IPS DF 6.9 (cell line): ENCODE results near the gene SLC35B1.

Source experiments
- DNase-seq: peaks from one replicate; pipeline ENCODE4 v3.0.0-alpha.2; 2013; ENCODE audit warnings: low read depth, low spot score
- H3K27ac ChIP-seq: one replicate; pipeline ENCODE4 v1.5.1; 2013; ENCODE audit warnings: low read length, control low read depth
- H3K27me3 ChIP-seq: 2 replicates; pipeline ENCODE4 v1.6.1; 2013; ENCODE audit warnings: mild to moderate bottlenecking, low read length; ENCODE audit not compliant: control insufficient read depth, insufficient read depth
- H3K36me3 ChIP-seq: 2 replicates; pipeline ENCODE4 v1.6.1; 2013; ENCODE audit warnings: low read length; ENCODE audit not compliant: control insufficient read depth, insufficient read depth
- H3K4me1 ChIP-seq: 2 replicates; pipeline ENCODE4 v1.6.1; 2013; ENCODE audit warnings: low read length; ENCODE audit not compliant: control insufficient read depth, insufficient read depth
- H3K4me3 ChIP-seq: 2 replicates; pipeline ENCODE4 v1.5.1; 2013; ENCODE audit warnings: mild to moderate bottlenecking, low read length
- H3K9me3 ChIP-seq: 2 replicates; pipeline ENCODE4 v1.6.1; 2013; ENCODE audit warnings: low read length, inconsistent platforms; ENCODE audit not compliant: control insufficient read depth, insufficient read depth
- WGBS: extraction: QIAGEN DNeasy Blood & Tissue Kit; methylation state at CpG from one replicate; pipeline ENCODE4 v1.1.7; 2013; ENCODE audit warnings: mixed read lengths, missing lambda C conversion rate; ENCODE audit not compliant: insufficient read length, insufficient coverage; 5-methylcytosine and 5-hydroxymethylcytosine counted together

Gene SLC35B1

GRCh38 chr17:49717371-49717861, 9.7 kb upstream of the SLC35B1 start:
- Histone ChIP-seq H3K36me3 (peaks cover 25% of the 10 kb centered on the region), H3K9me3 (no peaks in the 10 kb centered on the region), H3K4me1 (no peaks in the 10 kb centered on the region), H3K4me3 (no peak overlapping the region), H3K27ac (no peak overlapping the region), H3K27me3 (no peaks in the 10 kb centered on the region; the same call in 1 of the 2 replicates)
- no CpG with 5 or more reads among the region's 10 CpGs for WGBS
- DNase-seq: no peak

DNA sequence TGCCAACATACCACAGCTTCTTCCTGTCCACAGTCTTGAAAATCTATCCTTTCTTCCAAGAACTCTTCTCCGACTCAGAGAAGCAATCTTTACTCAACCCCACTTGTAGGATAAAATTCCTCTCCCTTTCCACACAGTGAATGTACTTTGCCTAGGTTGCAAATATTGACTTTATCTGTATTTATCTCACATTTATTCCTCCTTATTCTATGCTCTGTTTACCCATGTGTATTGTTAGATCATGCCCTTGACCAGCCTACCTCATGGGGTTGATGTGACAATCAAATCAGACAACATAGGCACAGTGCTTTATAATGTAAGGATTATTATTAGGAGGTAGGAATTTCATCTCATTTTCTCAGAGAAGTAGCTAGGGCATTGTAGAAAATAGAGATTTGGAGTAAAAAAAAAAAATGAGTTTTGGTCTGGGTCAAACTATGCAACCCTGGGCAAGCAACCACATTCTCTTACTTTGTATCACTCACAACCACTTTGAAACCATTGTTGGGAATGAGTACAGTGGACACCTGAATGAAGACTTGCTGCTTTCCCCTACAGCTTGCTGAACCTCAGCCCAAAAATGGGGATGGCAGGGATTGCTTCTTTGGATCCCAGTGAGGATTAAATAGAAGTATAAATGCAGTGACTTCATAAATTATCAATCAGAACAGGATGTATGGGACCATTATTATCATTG, 9.1 kb upstream of the SLC35B1 start:
- no peak for DNase-seq
- Histone ChIP-seq H3K4me3 (no peak overlapping the region), H3K27me3 (no peaks in the 10 kb centered on the region; the same call in 1 of the 2 replicates), H3K27ac (no peak overlapping the region), H3K9me3 (no peaks in the 10 kb centered on the region), H3K36me3 (peaks cover 25% of the 10 kb centered on the region), H3K4me1 (no peaks in the 10 kb centered on the region)
- WGBS: no CpG with 5 or more reads among the region's 1 CpG

- WGBS: no CpG with 5 or more reads among the region's 9 CpGs
- no peak for DNase-seq
These were observed 8.0 kb upstream of the SLC35B1 start for GRCh38 chr17:49715717-49716279.

DNA sequence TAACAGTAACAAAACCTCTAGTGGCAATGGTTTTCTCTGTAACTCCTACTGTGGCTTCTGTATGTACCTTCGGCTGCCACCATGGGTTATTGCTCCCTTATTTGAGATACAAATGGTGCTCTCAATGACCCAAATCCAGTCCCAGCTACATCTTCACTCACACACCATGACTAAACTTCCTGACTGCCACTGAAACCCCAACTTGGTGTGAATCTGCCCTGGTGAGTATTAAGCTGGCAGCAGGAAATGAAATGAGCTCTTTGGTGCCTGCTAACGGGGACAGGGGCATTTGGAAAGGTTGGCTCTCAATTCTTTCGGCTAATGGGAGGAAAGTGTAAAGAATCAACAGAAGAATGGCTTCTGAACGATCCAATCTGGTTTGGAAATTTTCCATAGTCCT, 7.5 kb upstream of the SLC35B1 start:
- no peak overlapping the region for H3K4me3 ChIP-seq
- H3K27me3 ChIP-seq: no peaks in the 10 kb centered on the region; the same call in 1 of the 2 replicates
- no CpG with 5 or more reads among the region's 4 CpGs for WGBS
- no peak for DNase-seq
- no peaks in the 10 kb centered on the region for H3K4me1 ChIP-seq
- H3K27ac ChIP-seq: no peak overlapping the region
- H3K36me3 ChIP-seq: peaks cover 29% of the 10 kb centered on the region
- H3K9me3 ChIP-seq: no peaks in the 10 kb centered on the region

More at GRCh38 chr17:49715717-49716279, 8.0 kb upstream of the SLC35B1 start:
- H3K4me1 ChIP-seq: no peaks in the 10 kb centered on the region
- no peaks in the 10 kb centered on the region; the same call in 1 of the 2 replicates for H3K27me3 ChIP-seq
- no peaks in the 10 kb centered on the region for H3K9me3 ChIP-seq
- no peak overlapping the region for H3K4me3 ChIP-seq
- H3K27ac ChIP-seq: no peak overlapping the region
- H3K36me3 ChIP-seq: peaks cover 25% of the 10 kb centered on the region

GRCh38 chr17:49708515-49709183, 885 bp upstream of the SLC35B1 start:
- H3K27me3 ChIP-seq: no peaks in the 10 kb centered on the region; the same call in 1 of the 2 replicates
- WGBS: no CpG with 5 or more reads among the region's 15 CpGs
- no peaks in the 10 kb centered on the region for H3K4me1 ChIP-seq
- H3K9me3 ChIP-seq: no peaks in the 10 kb centered on the region
- no peak overlapping the region for H3K4me3 ChIP-seq
- H3K27ac ChIP-seq: no peak overlapping the region
- DNase-seq: no peak
- H3K36me3 ChIP-seq: peaks cover 7% of the 10 kb centered on the region; the same call in 1 of the 2 replicates

- Histone ChIP-seq H3K9me3 (no peaks in the 10 kb centered on the region), H3K27me3 (no peaks in the 10 kb centered on the region), H3K36me3 (peaks cover 13% of the 10 kb centered on the region), H3K27ac (no peak overlapping the region), H3K4me1 (no peaks in the 10 kb centered on the region), H3K4me3 (peak overlapping the region; percentile 66)
- WGBS: no CpG with 5 or more reads among the region's 12 CpGs
- no peak for DNase-seq
These were observed 537 bp downstream of the SLC35B1 start for GRCh38 chr17:49707246-49707607.

GRCh38 chr17:49705254-49705653, 2.5 kb downstream of the SLC35B1 start:
- no peak for DNase-seq
- Histone ChIP-seq H3K9me3 (no peaks in the 10 kb centered on the region), H3K36me3 (peaks cover 9% of the 10 kb centered on the region), H3K27me3 (no peaks in the 10 kb centered on the region), H3K27ac (no peak overlapping the region), H3K4me1 (no peaks in the 10 kb centered on the region), H3K4me3 (no peak overlapping the region)

DNA sequence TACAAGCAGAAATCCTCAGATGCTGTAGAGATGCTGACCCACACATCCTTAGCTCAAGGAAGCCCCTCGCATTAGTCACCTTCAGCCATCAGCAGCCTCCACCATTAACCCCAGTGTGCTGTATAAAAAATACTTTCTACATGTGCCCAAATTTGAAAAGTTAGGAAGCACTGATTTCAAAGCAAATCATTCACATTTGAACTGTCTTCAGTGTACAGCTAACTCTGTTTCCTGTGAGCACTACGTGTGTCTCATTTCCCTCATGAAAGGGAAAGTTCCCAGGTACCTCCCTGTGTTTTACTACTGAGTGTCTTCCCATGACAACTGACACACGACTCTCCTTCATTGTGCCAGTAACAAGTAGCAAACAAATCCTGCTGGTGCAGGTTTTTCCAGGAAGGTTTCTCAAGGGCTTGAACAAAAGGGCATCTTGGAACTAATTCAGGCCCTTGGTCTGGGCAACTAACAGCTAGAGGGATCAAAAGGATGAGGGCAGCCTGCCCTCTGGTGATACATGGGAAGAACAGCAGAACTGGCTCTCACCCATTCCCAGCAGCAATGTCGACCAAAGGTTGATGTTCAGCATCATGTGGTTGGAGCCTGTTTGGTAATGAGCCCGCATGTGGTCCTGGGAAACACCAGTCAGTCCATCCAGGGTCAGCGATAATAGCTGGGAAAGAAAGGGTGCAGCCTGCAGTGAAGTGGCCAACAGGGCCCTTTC, 4.0 kb downstream of the SLC35B1 start:
- DNase-seq: no peak
- no CpG with 5 or more reads among the region's 6 CpGs for WGBS
- Histone ChIP-seq H3K27ac (no peak overlapping the region), H3K36me3 (peaks cover 9% of the 10 kb centered on the region), H3K4me3 (no peak overlapping the region), H3K4me1 (no peaks in the 10 kb centered on the region), H3K9me3 (no peaks in the 10 kb centered on the region), H3K27me3 (no peaks in the 10 kb centered on the region)

- Histone ChIP-seq H3K36me3 (peaks cover 9% of the 10 kb centered on the region), H3K4me1 (no peaks in the 10 kb centered on the region), H3K9me3 (no peaks in the 10 kb centered on the region), H3K4me3 (no peak overlapping the region), H3K27me3 (no peaks in the 10 kb centered on the region), H3K27ac (no peak overlapping the region)
- DNase-seq: no peak
- WGBS: no CpG with 5 or more reads among the region's 6 CpGs
These were observed 6.8 kb downstream of the SLC35B1 start for GRCh38 chr17:49700960-49701359.

DNA sequence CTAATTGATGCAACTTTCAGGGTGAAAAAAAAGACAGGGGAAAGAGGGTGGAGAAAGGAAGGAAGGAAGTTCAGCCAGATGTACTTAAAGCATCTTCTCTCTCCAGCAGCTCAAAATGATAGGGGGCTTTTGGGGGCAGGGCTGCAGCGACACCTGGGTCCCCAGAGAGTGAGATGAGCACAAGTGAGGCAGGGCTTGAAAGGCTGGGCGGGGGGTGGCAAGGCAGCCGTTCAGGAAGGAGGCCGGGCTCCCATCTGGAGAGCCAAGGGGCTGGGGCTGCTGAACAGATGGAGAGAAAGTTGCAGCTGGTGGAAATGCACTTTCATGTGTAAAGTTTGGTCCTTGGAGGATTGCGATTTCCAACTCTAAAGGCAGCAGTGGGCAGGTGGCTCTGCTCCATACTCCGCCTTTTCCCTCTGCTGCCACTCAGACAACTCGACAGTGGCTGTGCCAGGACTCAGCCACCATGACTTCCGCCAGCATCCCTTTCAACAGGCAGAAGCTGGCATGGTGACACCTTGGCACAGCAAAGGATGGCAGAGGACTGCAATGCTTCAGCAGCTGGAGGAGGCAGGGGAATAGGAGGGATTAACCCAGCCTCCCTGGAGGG, 7.7 kb downstream of the SLC35B1 start:
- no CpG with 5 or more reads among the region's 8 CpGs for WGBS
- Histone ChIP-seq H3K27ac (no peak overlapping the region), H3K4me1 (no peaks in the 10 kb centered on the region), H3K27me3 (no peaks in the 10 kb centered on the region), H3K36me3 (peaks cover 9% of the 10 kb centered on the region), H3K4me3 (no peak overlapping the region), H3K9me3 (no peaks in the 10 kb centered on the region)
- no peak for DNase-seq
